Endothelial cell of umbilical vein (primary cell): ENCODE results near the gene GPR78. TPM values are rescaled to one million over a fixed set of nuclear protein-coding genes. Genes with fewer than 3 reads are reported as not detected.

Source experiments
- BruUV-seq: library from RNA; stranded (reverse); fragments of 400-500 nt; replicated peaks from 2 replicates; lab custom pipeline; 2021; lab: Mats Ljungman, UMichigan
- CTCF ChIA-PET: fragments of 300-600, 350-600 bp; sonication (Branson Sonifier 250); formaldehyde crosslinking; loops from one replicate; lab custom pipeline; 2021; ENCODE audit warnings: antibody characterized with exemption, inconsistent platforms; lab: Charles Lee
- POLR2A ChIA-PET: fragments of 300-600, 350-600 bp; sonication (Branson Sonifier 250); formaldehyde crosslinking; loops from one replicate; lab custom pipeline; 2021; ENCODE audit warnings: antibody characterized with exemption, inconsistent platforms; lab: Charles Lee
- DNase-seq: peaks from one replicate; pipeline ENCODE4 v3.0.0-alpha.2; 2011; ENCODE audit warnings: low read depth, low spot score
- FAIRE-seq: peaks from 2 replicates; lab custom pipeline; 2011; peaks lifted over from hg19 to GRCh38; lab: Jason Lieb, UNC
- H2AFZ ChIP-seq: 2 replicates; pipeline ENCODE4 v1.6.0; 2012; ENCODE audit warnings: low read depth, low read length, control low read depth, inconsistent platforms
- H3K27ac ChIP-seq: 2 replicates; pipeline ENCODE4 v1.5.1; 2011; ENCODE audit warnings: low read depth, mild to moderate bottlenecking, control low read depth, low read length, moderate library complexity; ENCODE audit not compliant: insufficient read depth
- H3K27me3 ChIP-seq, 2 experiments: 2 replicates each; pipeline versions ENCODE4 v1.6.0 to v1.6.1; 2011; ENCODE audit warnings: low read length in 2 of 2, mixed read lengths in 1 of 2; ENCODE audit not compliant: control insufficient read depth in 2 of 2, insufficient read depth in 2 of 2
- H3K36me3 ChIP-seq, 2 experiments: 2 replicates in 1 of 2; 3 replicates in 1 of 2; pipeline ENCODE4 v1.5.1; 2011; ENCODE audit warnings: low read length in 2 of 2, mild to moderate bottlenecking in 1 of 2, moderate library complexity in 1 of 2; ENCODE audit not compliant: control insufficient read depth in 2 of 2, insufficient read depth in 2 of 2; ENCODE audit errors: extremely low read depth in 1 of 2
- H3K4me1 ChIP-seq: 3 replicates; pipeline ENCODE4 v1.5.1; 2011; ENCODE audit warnings: mild to moderate bottlenecking, low read length; ENCODE audit not compliant: control insufficient read depth, insufficient read depth; ENCODE audit errors: extremely low read depth
- H3K4me2 ChIP-seq: 2 replicates; pipeline ENCODE4 v1.6.1; 2011; ENCODE audit warnings: low read length, control low read depth, mixed read lengths; ENCODE audit not compliant: insufficient read depth
- H3K4me3 ChIP-seq, 3 experiments: fragments of 200-600 bp in 1 of 3; sonication (generic), shearing (Covaris generic) in 1 of 3; replicated peaks in 1 of 3; 2 replicates each; pipeline ENCODE4 v1.5.1; 2011 to 2016; ENCODE audit warnings: control low read depth in 3 of 3, low read length in 3 of 3, mild to moderate bottlenecking in 2 of 3, inconsistent platforms in 1 of 3, low read depth in 1 of 3, moderate library complexity in 1 of 3; ENCODE audit not compliant: insufficient read depth in 1 of 3
- H3K79me2 ChIP-seq: 2 replicates; pipeline ENCODE4 v1.6.0; 2012; ENCODE audit warnings: low read length, inconsistent platforms; ENCODE audit not compliant: control insufficient read depth, insufficient read depth
- H3K9ac ChIP-seq: replicated peaks from 2 replicates; pipeline ENCODE3; 2011; ENCODE audit warnings: low read length, control low read depth; ENCODE audit not compliant: insufficient read depth; ENCODE audit errors: extremely low read depth
- H3K9me1 ChIP-seq: replicated peaks from 3 replicates; pipeline ENCODE4 v1.6.0; 2011; ENCODE audit warnings: mild to moderate bottlenecking, low read length; ENCODE audit not compliant: control insufficient read depth, insufficient read depth; ENCODE audit errors: extremely low read depth
- H3K9me3 ChIP-seq: replicated peaks from 2 replicates; pipeline ENCODE4 v1.5.1; 2012; ENCODE audit warnings: low read length, inconsistent platforms; ENCODE audit not compliant: control insufficient read depth, insufficient read depth
- H4K20me1 ChIP-seq: replicated peaks from 2 replicates; pipeline ENCODE3; 2011; ENCODE audit warnings: mild to moderate bottlenecking, low read length; ENCODE audit not compliant: control insufficient read depth, insufficient read depth; ENCODE audit errors: extremely low read depth
- CTCF ChIP-seq, 2 donors: IDR thresholded peaks; 1 replicate in 1 of 2; 2 replicates in 1 of 2; pipeline ENCODE4 v1.5.1; 2011; ENCODE audit warnings: low read length in 2 of 2, mild to moderate bottlenecking in 2 of 2, moderate library complexity in 2 of 2, control low read depth in 1 of 2, inconsistent platforms in 1 of 2, low read depth in 1 of 2; ENCODE audit not compliant: insufficient read depth in 1 of 2; ENCODE audit errors: extremely low read depth in 1 of 2
- EZH2 ChIP-seq: IDR thresholded peaks from 2 replicates; pipeline ENCODE4 v1.6.1; 2012; ENCODE audit warnings: borderline replicate concordance, low read depth, mild to moderate bottlenecking, moderate library complexity, low read length, inconsistent platforms; ENCODE audit not compliant: severe bottlenecking
- FOS ChIP-seq: IDR thresholded peaks from 2 replicates; pipeline ENCODE4 v1.6.1; 2011; ENCODE audit warnings: mild to moderate bottlenecking, low read length, moderate library complexity, borderline replicate concordance; ENCODE audit not compliant: insufficient read depth
- GATA2 ChIP-seq: IDR thresholded peaks from 2 replicates; pipeline ENCODE4 v1.7.0; 2011; ENCODE audit warnings: low read depth, mild to moderate bottlenecking, moderate library complexity, mixed read lengths, low read length; ENCODE audit not compliant: insufficient read length, insufficient read depth
- JUN ChIP-seq: IDR thresholded peaks from 2 replicates; pipeline ENCODE4 v1.6.1; 2011; ENCODE audit warnings: borderline replicate concordance, low read depth; ENCODE audit not compliant: insufficient read length, insufficient read depth
- MYC ChIP-seq: IDR thresholded peaks from one replicate; pipeline ENCODE4 v1.6.1; 2011; ENCODE audit warnings: mild to moderate bottlenecking, low read depth, low read length
- POLR2A ChIP-seq: IDR thresholded peaks from 2 replicates; pipeline ENCODE4 v1.6.1; 2012; ENCODE audit warnings: low read depth, mild to moderate bottlenecking, control low read depth, low read length
- POLR2AphosphoS5 ChIP-seq: IDR thresholded peaks from 2 replicates; pipeline ENCODE4 v1.6.1; 2012; ENCODE audit warnings: low read depth, mild to moderate bottlenecking, control low read depth, low read length, moderate library complexity; ENCODE audit not compliant: insufficient read depth
- dilution Hi-C: fragments of 300-500 bp; cut with MboI; formaldehyde crosslinking; loops from one replicate; pipeline ENCODE4 v1.15.0; 2019; ENCODE audit warnings: low sequenced_read_pairs; ENCODE audit not compliant: extremely low pct_ligation_motif_present
- intact Hi-C: fragments of 100-400 bp; cut with micrococcal nuclease; formaldehyde crosslinking; loops from one replicate; pipeline ENCODE4 v1.10.0; 2022
- polyA plus RNA-seq, 4 experiments: library from polyadenylated mRNA; depleted of rRNA in 3 of 4; stranded (reverse) in 3 of 4; unstranded in 1 of 4; fragments of >200 nt; gene quantifications; 2 replicates each; pipeline versions ENCODE4 v1.2.1 to v1.2.3, GENCODE V29; 2011 to 2012; ENCODE audit warnings: missing spikeins in 1 of 4
- total RNA-seq: library from RNA; stranded (reverse); gene quantifications from 2 replicates; pipeline ENCODE4 v1.2.3, GENCODE V29; 2021
- TF ChIP-seq, protein P1 (sequence below): IDR thresholded peaks from 2 replicates; pipeline ENCODE4 v1.6.1; 2011; ENCODE audit not compliant: insufficient read depth, insufficient read length

Gene GPR78
- total and polyA plus RNA-seq, 2 donors (not counting 3 experiments of a cell fraction or from before 2014, with no cell fraction given), result not detected

DNA sequence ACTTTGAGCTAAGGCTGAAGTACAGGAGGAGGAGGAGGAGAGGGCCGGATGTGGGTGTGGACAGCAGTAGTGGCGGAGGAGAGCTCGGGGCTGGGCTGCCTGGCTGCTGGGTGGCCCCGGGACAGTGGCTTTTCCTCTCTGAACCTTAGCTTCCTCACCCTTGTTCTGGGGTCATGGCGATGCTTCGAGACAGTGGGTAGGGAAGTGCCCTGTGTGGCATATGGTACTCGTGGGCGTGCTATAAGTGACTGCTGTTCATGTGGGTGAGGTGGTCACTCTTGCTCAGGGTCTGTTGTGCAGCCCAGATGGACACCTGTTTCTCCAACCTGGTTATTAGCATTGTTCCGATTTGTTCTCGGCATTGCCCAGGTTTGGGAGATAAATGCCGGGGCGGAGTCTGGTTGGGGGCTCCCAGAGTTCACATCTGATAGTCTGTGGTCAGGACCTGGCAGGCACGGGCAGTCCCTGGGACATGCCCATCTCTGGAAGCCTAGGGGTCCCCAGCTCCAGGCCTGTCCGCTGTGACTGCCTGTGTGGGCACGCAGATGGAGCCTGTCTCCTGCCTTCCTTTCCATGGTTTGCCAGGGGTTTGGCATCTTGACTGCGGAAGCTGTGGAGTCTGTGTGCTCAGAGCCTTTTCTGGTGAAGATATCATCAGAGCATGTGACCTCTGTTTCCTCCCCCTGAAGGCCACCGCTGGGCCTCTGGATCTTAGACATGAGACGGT lies 7.4 kb downstream of the GPR78 start:
- Histone ChIP-seq H3K4me1 (no peaks in the 10 kb centered on the region), H3K4me3 (no peak overlapping the region), H3K9ac (no peak overlapping the region), H4K20me1 (no peaks in the 10 kb centered on the region), H3K27ac (no peak overlapping the region), H2AFZ (no peak overlapping the region), H3K9me1 (no peaks in the 10 kb centered on the region), H3K27me3 (peaks cover 8 to 14% of the 10 kb centered on the region in 2 experiments), H3K9me3 (no peaks in the 10 kb centered on the region), H3K36me3 (no peaks in the 10 kb centered on the region), H3K79me2 (no peaks in the 10 kb centered on the region), H3K4me2 (no peak overlapping the region)
- no peak for FAIRE-seq
- intact Hi-C loops, result no loop called here
- no TSS peak for BruUV-seq
- dilution Hi-C loops, result no loop called here
- TF ChIP-seq FOS (no peak), CTCF (IDR thresholded peaks at IDR 0.05; ENCODE audit: extremely low read depth in 1 of 2, insufficient read depth in 1 of 2, low read depth in 1 of 2, low read length in 2 of 2) (no peak), EZH2 (no peak), GATA2 (no peak), POLR2AphosphoS5 (no peak), JUN (no peak), POLR2A (no peak), MYC (no peak)
- TF ChIP-seq, protein P1, sequence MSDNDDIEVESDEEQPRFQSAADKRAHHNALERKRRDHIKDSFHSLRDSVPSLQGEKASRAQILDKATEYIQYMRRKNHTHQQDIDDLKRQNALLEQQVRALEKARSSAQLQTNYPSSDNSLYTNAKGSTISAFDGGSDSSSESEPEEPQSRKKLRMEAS, result no peak
- ChIA-PET POLR2A (no interaction called here), CTCF (interaction anchor here (2.0 kb wide), 1 partner anchor 119 kb away, joined by 5 read pairs; no protein-coding TSS in a partner anchor)
- no peak for DNase-seq
